CD4-positive, alpha-beta T cell treated with Interleukin-17A for 1 hour (primary cell): ENCODE results near the gene WNT1.

ENCODE experiments used
- DNase-seq: peaks from one replicate; pipeline ENCODE4 v3.0.0-alpha.2; 2020

WNT1 gene

GRCh38 chr12:49010092-49010668 lies 32.1 kb downstream of the WNT1 start:
- no peak for DNase-seq

DNA sequence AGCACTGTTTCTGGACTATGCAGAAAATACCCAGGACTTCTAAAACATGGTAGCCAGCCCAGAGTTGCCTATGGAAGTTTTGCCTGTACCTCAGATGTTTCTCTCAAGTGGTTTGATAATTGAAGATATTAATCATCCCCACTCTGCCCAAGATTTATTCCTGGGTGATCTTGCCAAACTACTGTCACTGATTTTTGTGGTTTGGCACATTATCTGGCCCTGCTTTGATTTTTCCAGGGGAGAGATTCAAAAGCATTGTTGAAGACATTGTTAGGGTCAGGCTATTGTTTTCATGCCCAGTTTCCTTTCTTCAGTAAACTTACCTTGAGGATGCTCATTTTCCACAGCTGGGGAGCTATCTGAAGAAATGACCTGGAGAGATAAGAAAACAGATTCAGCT lies 34.6 kb downstream of the WNT1 start:
- no peak for DNase-seq

GRCh38 chr12:49013428-49013827 lies 35.3 kb downstream of the WNT1 start:
- no peak for DNase-seq

GRCh38 chr12:49014547-49014946 lies 36.4 kb downstream of the WNT1 start:
- no peak for DNase-seq

DNA sequence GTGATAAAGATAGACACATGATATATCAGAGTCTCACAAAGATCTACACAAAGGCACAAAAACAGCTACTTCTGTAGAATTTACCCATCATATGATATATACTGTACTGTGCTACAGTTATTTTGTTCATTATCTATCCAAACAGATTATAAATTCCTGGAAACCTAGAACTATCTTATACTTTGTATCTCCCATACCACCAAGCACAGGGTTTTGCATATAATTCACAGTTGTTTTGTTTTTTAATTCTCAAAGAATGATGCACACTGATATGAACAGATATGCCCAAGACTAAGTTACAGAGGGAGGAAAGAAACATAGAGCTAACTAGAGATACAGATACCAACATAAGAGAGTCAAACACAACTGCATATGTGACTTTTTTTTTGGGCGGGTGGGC lies 37.1 kb downstream of the WNT1 start:
- no peak for DNase-seq

DNA sequence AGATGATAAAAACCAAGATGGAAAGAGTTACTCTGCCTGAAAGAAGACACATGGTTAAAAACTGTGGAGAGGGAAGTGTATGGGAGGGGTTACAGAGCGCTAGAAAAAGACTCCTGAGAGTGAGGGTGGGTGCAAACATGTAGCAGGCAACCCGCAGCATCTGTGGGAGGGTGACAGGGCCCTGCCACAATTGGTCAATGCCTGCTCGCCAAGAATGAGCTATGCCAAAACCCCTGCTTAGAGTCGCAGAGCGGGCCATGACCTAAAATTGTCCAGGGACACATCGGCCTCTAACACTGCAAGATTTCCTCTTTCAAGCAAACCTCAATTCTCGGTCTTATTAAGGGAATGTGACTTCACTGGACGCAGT lies 39.8 kb downstream of the WNT1 start:
- peak; percentile 50 for DNase-seq

- peak; percentile 98 for DNase-seq
These were observed 40.4 kb downstream of the WNT1 start, which contains the start of gene PRKAG1 for GRCh38 chr12:49018261-49019119. TSS of gene PRKAG1 (minus strand) at chr12:49018776. CDS start at chr12:49018740, 36 bp downstream.

DNA sequence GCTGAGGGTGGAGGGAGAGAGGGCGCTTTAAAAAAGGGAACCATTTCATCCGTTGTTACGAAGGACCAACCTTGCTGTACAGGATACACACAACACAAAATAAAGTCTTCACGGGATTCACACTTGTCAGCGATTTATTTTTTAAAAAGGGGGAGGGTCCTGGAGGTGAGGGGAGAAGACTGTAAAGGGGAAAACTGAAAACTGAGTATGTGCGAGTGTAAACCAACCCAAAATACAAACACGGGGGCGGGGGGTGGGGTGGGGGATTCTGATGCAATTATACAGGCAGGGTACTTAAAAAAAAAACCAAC lies 41.0 kb downstream of the WNT1 start:
- no peak for DNase-seq

- peak; percentile 70 for DNase-seq
These were observed 41.6 kb downstream of the WNT1 start for GRCh38 chr12:49019443-49020324.

- DNase-seq: no peak
These were observed 42.3 kb downstream of the WNT1 start for GRCh38 chr12:49020441-49020840.

GRCh38 chr12:49021292-49021915 lies 43.3 kb downstream of the WNT1 start:
- DNase-seq: no peak

GRCh38 chr12:49022558-49023178 lies 44.5 kb downstream of the WNT1 start:
- DNase-seq: no peak

DNA sequence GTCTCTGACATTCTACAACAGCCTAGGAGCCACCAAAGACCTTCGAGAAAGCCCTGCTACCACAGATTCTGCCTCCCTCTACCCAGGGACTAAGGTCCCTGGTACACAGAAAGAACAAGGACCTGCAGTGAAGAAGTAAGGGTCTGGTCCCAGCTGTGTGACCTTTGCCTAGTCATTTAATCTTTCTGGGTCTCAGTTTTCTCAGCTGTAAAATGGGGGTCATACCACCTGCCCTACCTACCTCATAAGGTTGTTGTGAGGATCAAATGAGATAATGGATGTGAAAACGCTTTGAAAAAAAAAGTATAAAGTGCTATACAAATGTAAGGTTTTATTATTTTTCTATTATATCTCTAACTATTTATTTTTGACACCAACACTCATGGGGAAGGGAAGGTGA lies 45.7 kb downstream of the WNT1 start:
- no peak for DNase-seq

DNA sequence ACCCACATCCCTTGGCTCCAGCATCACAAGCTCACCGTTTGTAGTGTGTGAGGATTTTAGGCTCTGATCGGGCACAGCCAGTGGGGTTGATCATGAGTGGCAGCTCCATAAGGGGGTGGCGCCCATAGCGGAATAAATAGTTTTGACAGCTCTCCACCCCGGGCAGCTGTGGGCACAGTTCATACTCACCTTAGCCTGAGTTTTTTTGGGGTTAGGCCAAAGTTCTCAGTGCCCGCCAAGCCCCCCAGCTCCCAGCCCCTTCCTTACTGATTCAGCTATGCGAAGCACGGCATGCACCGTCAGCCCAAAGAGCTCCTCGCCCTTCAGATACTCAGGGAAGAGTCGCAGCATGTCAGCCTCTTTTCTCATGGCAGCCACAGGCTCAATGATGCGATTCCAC lies 46.4 kb downstream of the WNT1 start:
- DNase-seq: no peak

DNA sequence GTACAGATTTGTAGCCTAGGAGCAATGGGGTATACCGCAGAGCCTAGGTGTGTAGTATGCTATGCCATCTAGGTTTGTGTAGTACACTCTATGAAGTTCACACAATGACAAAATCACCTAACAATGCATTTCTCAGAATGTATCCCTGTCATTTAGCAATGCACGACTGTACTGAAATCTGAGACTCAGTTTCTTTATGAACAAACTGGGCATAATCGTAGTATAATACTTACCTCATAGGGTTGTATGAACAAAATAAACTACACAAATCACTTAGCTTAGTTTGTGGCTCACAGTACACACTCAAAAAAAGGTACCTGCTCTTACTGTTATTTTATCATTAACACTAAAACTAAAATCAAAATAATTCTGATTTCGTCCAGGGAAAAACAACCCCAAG lies 47.3 kb downstream of the WNT1 start:
- no peak for DNase-seq

DNA sequence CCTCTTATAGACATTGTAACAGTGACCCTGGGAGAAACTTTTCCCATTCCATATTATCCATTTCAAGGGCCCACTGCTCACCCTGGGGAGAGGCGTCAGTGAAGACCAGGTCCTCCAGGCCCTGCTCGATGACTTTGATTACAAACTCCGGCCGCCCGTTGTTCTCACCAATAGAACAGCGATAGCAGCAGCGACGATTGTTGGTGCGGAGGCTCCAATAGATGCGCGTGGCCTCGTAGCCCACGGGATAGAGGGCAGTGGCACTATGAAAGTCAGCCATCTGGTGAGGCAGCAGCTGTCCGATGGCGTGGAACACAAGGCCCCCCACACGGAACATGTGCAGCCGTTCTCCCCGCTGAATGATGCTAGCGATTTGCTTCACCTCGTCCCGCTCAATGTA lies 48.0 kb downstream of the WNT1 start:
- no peak for DNase-seq

GRCh38 chr12:49026678-49027480 lies 48.8 kb downstream of the WNT1 start:
- DNase-seq: no peak

DNA sequence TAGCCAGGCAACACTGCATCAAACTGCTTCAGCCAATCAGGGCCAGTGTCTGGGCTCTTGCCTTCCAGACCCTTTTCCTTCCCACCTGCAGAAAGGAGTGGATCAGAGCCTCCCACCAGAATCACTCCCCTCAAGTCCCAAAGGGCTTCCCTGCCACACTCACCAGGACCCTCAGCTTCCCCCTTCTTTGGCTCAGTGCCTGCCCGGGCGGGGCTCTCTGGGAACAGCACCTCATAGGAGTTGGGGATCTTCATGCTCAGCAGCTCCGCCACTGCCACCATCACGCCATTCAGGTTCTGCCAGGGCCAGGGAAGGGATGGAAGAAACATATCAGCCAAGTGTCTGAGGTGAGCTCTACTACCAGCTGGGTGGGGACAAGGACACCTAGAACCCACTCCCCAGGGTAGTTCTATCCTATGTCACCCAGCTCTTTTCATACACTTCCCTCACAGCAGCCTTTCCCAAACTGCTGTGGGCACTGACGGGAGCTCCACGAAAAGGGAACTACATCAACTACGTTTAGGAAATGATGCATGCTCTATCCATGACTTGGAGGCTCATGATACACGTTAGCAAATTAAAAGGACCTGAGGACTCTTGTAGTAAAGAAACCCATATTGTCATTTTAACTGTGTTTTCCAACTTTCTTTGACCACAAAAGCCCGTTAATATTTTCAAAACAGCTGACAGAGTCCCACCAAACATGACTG lies 49.9 kb downstream of the WNT1 start:
- no peak for DNase-seq

DNA sequence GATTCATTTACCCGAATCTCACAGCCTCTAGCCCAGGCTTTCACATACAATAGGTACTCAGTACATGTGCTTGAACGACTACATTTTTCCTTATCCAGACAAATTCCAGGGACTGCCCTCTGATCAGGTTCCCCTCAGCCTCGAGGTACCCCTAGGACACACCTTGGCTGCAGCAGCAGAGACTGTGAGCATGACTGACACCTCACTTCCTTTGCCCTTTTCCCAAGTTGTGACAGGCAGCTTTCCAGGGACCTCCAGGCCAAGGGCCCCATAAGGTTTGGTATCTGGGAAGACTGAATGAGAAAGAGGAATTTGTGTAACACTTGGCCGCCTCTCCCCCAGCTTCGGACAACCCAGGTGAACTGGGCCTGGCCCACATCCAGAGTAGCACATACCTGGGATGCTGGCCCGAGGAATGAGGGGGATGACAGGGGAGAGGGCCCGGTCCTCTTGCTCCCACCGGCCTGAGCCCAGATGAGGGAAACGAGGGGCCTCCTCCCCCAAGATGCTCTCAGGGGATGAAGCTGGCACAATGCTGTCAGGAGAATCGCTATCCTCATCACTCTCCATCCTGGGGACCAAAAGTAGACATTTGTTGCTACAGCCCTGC lies 50.6 kb downstream of the WNT1 start:
- no peak for DNase-seq

DNA sequence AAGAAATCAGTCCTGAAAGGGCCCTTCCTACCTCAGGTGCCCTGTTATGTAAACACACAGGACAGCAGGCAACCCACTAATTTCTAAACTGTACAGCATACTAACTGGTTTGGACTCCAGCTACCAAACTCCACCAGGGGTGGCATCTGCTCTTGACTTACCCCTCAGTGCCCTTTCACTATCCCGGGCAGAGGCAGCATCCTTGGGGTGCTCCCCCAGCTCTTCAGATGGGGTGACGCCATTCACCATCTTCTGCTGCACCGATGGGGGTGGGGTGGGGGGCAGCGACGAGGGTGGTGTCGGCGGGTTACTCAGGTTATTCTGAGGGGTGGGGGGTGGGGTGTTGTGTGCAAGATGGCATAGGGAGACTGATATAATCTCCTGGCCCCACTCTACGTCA lies 52.0 kb downstream of the WNT1 start:
- DNase-seq: no peak
